K562 (cell line): ENCODE measurements around the gene GRIA1. TPM values are rescaled to one million over a fixed set of nuclear protein-coding genes. Genes with fewer than 3 reads are reported as not detected.

Experiments used
- ATAC-seq: fragments of 200-7000 bp; cut with Tn5 transposase; 3 replicates; pipeline ENCODE4 v1.9.1; 2020; ENCODE audit warnings: moderate library complexity
- BruUV-seq: library from RNA; stranded (reverse); fragments of 400-500 nt; replicated peaks from 2 replicates; lab custom pipeline; 2021; lab: Mats Ljungman, UMichigan
- CTCF ChIA-PET: fragments of 300-600 bp; formaldehyde crosslinking; extraction: SDS; loops from one replicate; lab custom pipeline; 2021; ENCODE audit warnings: low intra/inter-chr PET ratio; lab: Yijun Ruan, JAX
- POLR2A ChIA-PET: fragments of 300-600, 350-650 bp; sonication (Branson Sonifier 250); formaldehyde crosslinking; extraction: SDS; loops from one replicate; lab custom pipeline; 2021; ENCODE audit warnings: antibody characterized with exemption, inconsistent platforms; lab: Yijun Ruan, JAX
- DNase-seq, 4 experiments: peaks; one replicate each; pipeline versions ENCODE4 v3.0.0 to v3.0.0-alpha.2; 2011 to 2018; ENCODE audit warnings: low spot score in 3 of 4, mixed read lengths in 3 of 4; ENCODE audit errors: extremely low read depth in 1 of 4
- FAIRE-seq: peaks from 2 replicates; lab custom pipeline; 2011; peaks lifted over from hg19 to GRCh38; lab: Jason Lieb, UNC
- H2AFZ ChIP-seq: 2 replicates; pipeline ENCODE4 v1.6.0; 2011; ENCODE audit warnings: low read depth, low read length, control low read depth, inconsistent platforms
- H3K27ac ChIP-seq: fragments of 200-600 bp; 3 replicates; pipeline ENCODE4 v1.8.0; 2011; ENCODE audit warnings: low read depth, mild to moderate bottlenecking, control low read depth, inconsistent platforms, low read length, moderate library complexity, mixed read lengths; ENCODE audit errors: extremely low read depth
- H3K27me3 ChIP-seq, 2 experiments: fragments of 300-600 bp in 1 of 2; 2 replicates in 1 of 2; 3 replicates in 1 of 2; pipeline versions ENCODE4 v1.6.0 to v1.8.0; 2011; ENCODE audit warnings: inconsistent platforms in 2 of 2, low read length in 2 of 2, mild to moderate bottlenecking in 1 of 2, mixed read lengths in 1 of 2, moderate library complexity in 1 of 2; ENCODE audit not compliant: control insufficient read depth in 2 of 2, insufficient read depth in 2 of 2
- H3K36me3 ChIP-seq: fragments of 300-600 bp; 3 replicates; pipeline ENCODE4 v1.8.0; 2011; ENCODE audit warnings: mild to moderate bottlenecking, low read length, inconsistent platforms; ENCODE audit not compliant: control insufficient read depth, insufficient read depth
- H3K4me1 ChIP-seq, 2 experiments: fragments of 200-600 bp in 1 of 2; replicated peaks in 1 of 2; 2 replicates in 1 of 2; 3 replicates in 1 of 2; pipeline versions ENCODE4 v1.5.1 to v1.8.0; 2011; ENCODE audit warnings: inconsistent platforms in 2 of 2, low read length in 2 of 2, mild to moderate bottlenecking in 1 of 2, mixed read lengths in 1 of 2, moderate library complexity in 1 of 2; ENCODE audit not compliant: control insufficient read depth in 2 of 2, insufficient read depth in 2 of 2
- H3K4me2 ChIP-seq: 2 replicates; pipeline ENCODE4 v1.6.1; 2011; ENCODE audit warnings: low read length, control low read depth, inconsistent platforms, mixed read lengths; ENCODE audit not compliant: insufficient read depth
- H3K4me3 ChIP-seq: fragments of 200-600 bp; sonication (generic), shearing (Covaris generic); 2 replicates; pipeline ENCODE4 v1.5.1; 2016; ENCODE audit warnings: control low read depth, inconsistent platforms
- H3K79me2 ChIP-seq: fragments of 200-600 bp; 3 replicates; pipeline ENCODE4 v1.8.0; 2011; ENCODE audit warnings: low read length, inconsistent platforms; ENCODE audit not compliant: control insufficient read depth, insufficient read depth
- H3K9ac ChIP-seq, 2 experiments: 2 replicates each; pipeline versions ENCODE4 v1.6.0 to v1.6.1; 2011; ENCODE audit warnings: low read depth in 2 of 2, low read length in 2 of 2, control low read depth in 1 of 2, inconsistent platforms in 1 of 2, mild to moderate bottlenecking in 1 of 2, mixed read lengths in 1 of 2; ENCODE audit not compliant: insufficient read depth in 1 of 2
- H3K9me1 ChIP-seq: one replicate; pipeline ENCODE4 v1.6.0; 2011; ENCODE audit warnings: inconsistent platforms, mild to moderate bottlenecking, low read length, moderate library complexity; ENCODE audit not compliant: control insufficient read depth, insufficient read depth
- H3K9me3 ChIP-seq: replicated peaks from 2 replicates; pipeline ENCODE4 v1.5.1; 2011; ENCODE audit warnings: low read depth, low read length, inconsistent platforms; ENCODE audit not compliant: control insufficient read depth, insufficient read depth
- H4K20me1 ChIP-seq: replicated peaks from 2 replicates; pipeline ENCODE4 v1.6.1; 2011; ENCODE audit warnings: low read length, inconsistent platforms, mixed read lengths; ENCODE audit not compliant: control insufficient read depth, insufficient read depth
- CBX3 ChIP-seq, 2 experiments: IDR thresholded peaks; 1 replicate in 1 of 2; 2 replicates in 1 of 2; pipeline ENCODE4 v1.6.1; 2012; ENCODE audit warnings: inconsistent platforms in 2 of 2, low read length in 2 of 2, borderline replicate concordance in 1 of 2, control low read depth in 1 of 2
- JUN ChIP-seq, 2 experiments: sonication (generic) in 1 of 2; formaldehyde crosslinking in 1 of 2; IDR thresholded peaks; 2 replicates each; pipeline versions ENCODE4 v1.6.1 to v1.8.0; 2012 to 2022; ENCODE audit warnings: borderline replicate concordance in 2 of 2, mild to moderate bottlenecking in 2 of 2, improper control_type of control experiment in 1 of 2, low read depth in 1 of 2, low read length in 1 of 2, missing genetic modification reagents in 1 of 2
- MXI1 ChIP-seq: IDR thresholded peaks from 2 replicates; pipeline ENCODE4 v1.6.1; 2011; ENCODE audit warnings: low read depth, mild to moderate bottlenecking, improper control_type of control experiment, low read length
- TAF15 ChIP-seq: fragments of 200-400 bp; formaldehyde crosslinking; IDR thresholded peaks from 2 replicates; pipeline ENCODE4 v1.6.1; 2017; ENCODE audit warnings: mild to moderate bottlenecking, low read depth, low read length, moderate library complexity
- ZNF324 ChIP-seq: fragments of 250-450 bp; sonication (Bioruptor Pico); IDR thresholded peaks from 2 replicates; pipeline ENCODE4 v1.4.0; 2020; ENCODE audit warnings: mild to moderate bottlenecking
- ZNF347 ChIP-seq: fragments of 450-650 bp; formaldehyde crosslinking; IDR thresholded peaks from 2 replicates; pipeline ENCODE4 v1.4.0; 2020; ENCODE audit warnings: low read depth, mild to moderate bottlenecking, moderate library complexity
- ZNF561 ChIP-seq: fragments of 450-650 bp; formaldehyde crosslinking; conservative IDR thresholded peaks from 2 replicates; pipeline ENCODE4 v1.4.0; 2020; ENCODE audit warnings: mild to moderate bottlenecking, moderate library complexity
- ZNF778 ChIP-seq: fragments of 450-650 bp; formaldehyde crosslinking; IDR thresholded peaks from 2 replicates; pipeline ENCODE4 v1.4.0; 2020; ENCODE audit warnings: mild to moderate bottlenecking, moderate library complexity
- in situ Hi-C: fragments of 300-500 bp; cut with MboI; formaldehyde crosslinking; loops from 4 replicates; pipeline ENCODE4 v1.15.0; 2018; ENCODE audit warnings: inconsistent platforms, mixed read lengths
- intact Hi-C: fragments of 100-400 bp; cut with micrococcal nuclease; formaldehyde crosslinking; loops from 2 replicates; pipeline ENCODE4 v1.14.2; 2022
- polyA plus RNA-seq, 8 experiments: library from polyadenylated mRNA; depleted of rRNA in 4 of 8; stranded (reverse) in 5 of 8; unstranded in 3 of 8; fragments of >200 nt; fragmentation: Nextera tagmentation in 2 of 8; fragmentation: Illumina TruSeq in 1 of 8; extraction: Ambion mirVana in 2 of 8; extraction: Trizol in 1 of 8; gene quantifications; 2 replicates each; pipeline versions ENCODE4 v1.2.1 to v1.2.3, GENCODE V29; 2011 to 2014; ENCODE audit warnings: inconsistent platforms in 1 of 8, missing spikeins in 1 of 8
- total RNA-seq, 7 experiments: library from RNA; depleted of rRNA in 6 of 7; stranded (reverse); fragments of >200 nt in 6 of 7; fragmentation: Illumina TruSeq in 2 of 7; extraction: Trizol in 2 of 7; gene quantifications; 2 replicates each; pipeline versions ENCODE4 v1.2.1 to v1.2.3, GENCODE V29; 2011 to 2021; ENCODE audit warnings: low replicate concordance in 1 of 7
- TF ChIP-seq, protein P1 (sequence below): IDR thresholded peaks from 2 replicates; pipeline ENCODE4 v1.6.1; 2011; ENCODE audit warnings: borderline replicate concordance, low read depth, mild to moderate bottlenecking, moderate library complexity, low read length; ENCODE audit not compliant: insufficient read depth, poor library complexity, severe bottlenecking
- TF ChIP-seq, protein P2 (sequence below): IDR thresholded peaks from 2 replicates; pipeline ENCODE4 v1.6.1; 2016; ENCODE audit warnings: missing genetic modification characterization, missing compliant biosample characterization
- TF ChIP-seq, protein P3 (sequence below): fragments of 450-650 bp; IDR thresholded peaks from one replicate; pipeline ENCODE4 v1.6.1; 2018; ENCODE audit warnings: mild to moderate bottlenecking, moderate library complexity; ENCODE audit not compliant: partially characterized antibody
- TF ChIP-seq, protein P4 (sequence below): fragments of 450-650 bp; IDR thresholded peaks from 2 replicates; pipeline ENCODE4 v1.6.1; 2017; ENCODE audit warnings: mild to moderate bottlenecking, moderate library complexity
- TF ChIP-seq, protein P5 (sequence below): fragments of 450-650 bp; formaldehyde crosslinking; IDR thresholded peaks from 2 replicates; pipeline ENCODE4 v1.4.0; 2022; ENCODE audit warnings: mild to moderate bottlenecking, moderate library complexity

Gene GRIA1
- total and polyA plus RNA-seq, 9 of the 15 experiments (the other 6 are each of a cell fraction or from before 2014, with no cell fraction given): not detected

DNA sequence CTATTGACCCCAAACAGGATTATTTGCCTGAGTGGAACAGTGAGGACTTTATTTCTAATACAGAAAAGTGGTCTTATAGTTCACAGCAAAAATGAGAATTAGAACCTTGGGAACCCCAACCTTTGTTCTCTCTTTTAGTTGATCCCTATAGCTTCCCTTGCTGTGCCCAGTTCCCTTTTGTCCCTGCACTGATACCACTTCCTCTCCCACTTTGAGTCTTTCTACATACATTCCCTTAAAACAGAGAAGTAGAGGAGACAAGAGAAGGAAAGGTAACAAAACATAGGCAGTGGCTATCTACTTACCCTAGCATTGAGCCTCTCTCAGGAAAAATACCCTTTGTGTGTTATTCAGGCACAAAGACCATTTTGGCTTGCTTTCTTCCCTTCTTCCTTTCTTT is 301.8 kb downstream of the GRIA1 start:
- ATAC-seq (no peak), FAIRE-seq (no peak)
- Histone ChIP-seq H2AFZ (no peak overlapping the region), H4K20me1 (no peaks in the 10 kb centered on the region), H3K9me1 (no peaks in the 10 kb centered on the region), H3K9ac (no peak overlapping the region), H3K4me1 (no peaks in the 10 kb centered on the region)
- CTCF ChIA-PET: no interaction called here
- intact Hi-C loops: no loop called here
- TF ChIP-seq TAF15 (no peak), CBX3 (IDR thresholded peaks at IDR 0.05; ENCODE audit: borderline replicate concordance in 1 of 2, low read length in 2 of 2) (no peak), ZNF561 (CRISPR knock-in tag) (no peak), ZNF347 (CRISPR knock-in tag) (no peak), MXI1 (no peak), ZNF324 (no peak), JUN (IDR thresholded peaks at IDR 0.05; ENCODE audit: borderline replicate concordance, low read depth, low read length) (no peak), JUN (CRISPR knock-in tag; IDR thresholded peaks at IDR 0.05; ENCODE audit: borderline replicate concordance) (no peak), ZNF778 (CRISPR knock-in tag) (no peak)
- TF ChIP-seq, protein P1, sequence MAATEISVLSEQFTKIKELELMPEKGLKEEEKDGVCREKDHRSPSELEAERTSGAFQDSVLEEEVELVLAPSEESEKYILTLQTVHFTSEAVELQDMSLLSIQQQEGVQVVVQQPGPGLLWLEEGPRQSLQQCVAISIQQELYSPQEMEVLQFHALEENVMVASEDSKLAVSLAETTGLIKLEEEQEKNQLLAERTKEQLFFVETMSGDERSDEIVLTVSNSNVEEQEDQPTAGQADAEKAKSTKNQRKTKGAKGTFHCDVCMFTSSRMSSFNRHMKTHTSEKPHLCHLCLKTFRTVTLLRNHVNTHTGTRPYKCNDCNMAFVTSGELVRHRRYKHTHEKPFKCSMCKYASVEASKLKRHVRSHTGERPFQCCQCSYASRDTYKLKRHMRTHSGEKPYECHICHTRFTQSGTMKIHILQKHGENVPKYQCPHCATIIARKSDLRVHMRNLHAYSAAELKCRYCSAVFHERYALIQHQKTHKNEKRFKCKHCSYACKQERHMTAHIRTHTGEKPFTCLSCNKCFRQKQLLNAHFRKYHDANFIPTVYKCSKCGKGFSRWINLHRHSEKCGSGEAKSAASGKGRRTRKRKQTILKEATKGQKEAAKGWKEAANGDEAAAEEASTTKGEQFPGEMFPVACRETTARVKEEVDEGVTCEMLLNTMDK: no peak
- TF ChIP-seq, protein P2, sequence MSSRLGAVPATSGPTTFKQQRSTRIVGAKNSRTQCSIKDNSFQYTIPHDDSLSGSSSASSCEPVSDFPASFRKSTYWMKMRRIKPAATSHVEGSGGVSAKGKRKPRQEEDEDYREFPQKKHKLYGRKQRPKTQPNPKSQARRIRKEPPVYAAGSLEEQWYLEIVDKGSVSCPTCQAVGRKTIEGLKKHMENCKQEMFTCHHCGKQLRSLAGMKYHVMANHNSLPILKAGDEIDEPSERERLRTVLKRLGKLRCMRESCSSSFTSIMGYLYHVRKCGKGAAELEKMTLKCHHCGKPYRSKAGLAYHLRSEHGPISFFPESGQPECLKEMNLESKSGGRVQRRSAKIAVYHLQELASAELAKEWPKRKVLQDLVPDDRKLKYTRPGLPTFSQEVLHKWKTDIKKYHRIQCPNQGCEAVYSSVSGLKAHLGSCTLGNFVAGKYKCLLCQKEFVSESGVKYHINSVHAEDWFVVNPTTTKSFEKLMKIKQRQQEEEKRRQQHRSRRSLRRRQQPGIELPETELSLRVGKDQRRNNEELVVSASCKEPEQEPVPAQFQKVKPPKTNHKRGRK: no peak
- TF ChIP-seq, protein P3, sequence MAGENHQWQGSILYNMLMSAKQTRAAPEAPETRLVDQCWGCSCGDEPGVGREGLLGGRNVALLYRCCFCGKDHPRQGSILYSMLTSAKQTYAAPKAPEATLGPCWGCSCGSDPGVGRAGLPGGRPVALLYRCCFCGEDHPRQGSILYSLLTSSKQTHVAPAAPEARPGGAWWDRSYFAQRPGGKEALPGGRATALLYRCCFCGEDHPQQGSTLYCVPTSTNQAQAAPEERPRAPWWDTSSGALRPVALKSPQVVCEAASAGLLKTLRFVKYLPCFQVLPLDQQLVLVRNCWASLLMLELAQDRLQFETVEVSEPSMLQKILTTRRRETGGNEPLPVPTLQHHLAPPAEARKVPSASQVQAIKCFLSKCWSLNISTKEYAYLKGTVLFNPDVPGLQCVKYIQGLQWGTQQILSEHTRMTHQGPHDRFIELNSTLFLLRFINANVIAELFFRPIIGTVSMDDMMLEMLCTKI: no peak
- TF ChIP-seq, protein P4, sequence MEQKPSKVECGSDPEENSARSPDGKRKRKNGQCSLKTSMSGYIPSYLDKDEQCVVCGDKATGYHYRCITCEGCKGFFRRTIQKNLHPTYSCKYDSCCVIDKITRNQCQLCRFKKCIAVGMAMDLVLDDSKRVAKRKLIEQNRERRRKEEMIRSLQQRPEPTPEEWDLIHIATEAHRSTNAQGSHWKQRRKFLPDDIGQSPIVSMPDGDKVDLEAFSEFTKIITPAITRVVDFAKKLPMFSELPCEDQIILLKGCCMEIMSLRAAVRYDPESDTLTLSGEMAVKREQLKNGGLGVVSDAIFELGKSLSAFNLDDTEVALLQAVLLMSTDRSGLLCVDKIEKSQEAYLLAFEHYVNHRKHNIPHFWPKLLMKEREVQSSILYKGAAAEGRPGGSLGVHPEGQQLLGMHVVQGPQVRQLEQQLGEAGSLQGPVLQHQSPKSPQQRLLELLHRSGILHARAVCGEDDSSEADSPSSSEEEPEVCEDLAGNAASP: no peak
- TF ChIP-seq, protein P5, sequence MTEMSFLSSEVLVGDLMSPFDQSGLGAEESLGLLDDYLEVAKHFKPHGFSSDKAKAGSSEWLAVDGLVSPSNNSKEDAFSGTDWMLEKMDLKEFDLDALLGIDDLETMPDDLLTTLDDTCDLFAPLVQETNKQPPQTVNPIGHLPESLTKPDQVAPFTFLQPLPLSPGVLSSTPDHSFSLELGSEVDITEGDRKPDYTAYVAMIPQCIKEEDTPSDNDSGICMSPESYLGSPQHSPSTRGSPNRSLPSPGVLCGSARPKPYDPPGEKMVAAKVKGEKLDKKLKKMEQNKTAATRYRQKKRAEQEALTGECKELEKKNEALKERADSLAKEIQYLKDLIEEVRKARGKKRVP (CRISPR knock-in tag): no peak
- TF ChIP-seq, all 486 proteins: peak for 0
- Histone ChIP-seq H3K79me2 (no peaks in the 10 kb centered on the region), H3K27me3 (no peaks in the 10 kb centered on the region), H3K36me3 (no peaks in the 10 kb centered on the region), H3K4me2 (no peak overlapping the region), H3K9me3 (no peaks in the 10 kb centered on the region), H3K27ac (no peak overlapping the region), H3K4me3 (no peak overlapping the region)
- no TSS peak for BruUV-seq
- in situ Hi-C loops: no loop called here
- POLR2A ChIA-PET: interaction anchor here (0.7 kb wide), 1 partner anchor 1129 kb away, joined by 3 read pairs; no protein-coding TSS in a partner anchor
- DNase-seq: no peak
